Measurements from ENCODE around the gene B4GAT1.
A peak's percentile ranks its signal among the peaks of the same experiment; 100 is the strongest.
"Not testable (repeated sequence)": the region's sequence is repeated elsewhere in the genome, so short reads cannot be mapped to it uniquely, and the experiment has no call there.

B4GAT1 gene

DNA sequence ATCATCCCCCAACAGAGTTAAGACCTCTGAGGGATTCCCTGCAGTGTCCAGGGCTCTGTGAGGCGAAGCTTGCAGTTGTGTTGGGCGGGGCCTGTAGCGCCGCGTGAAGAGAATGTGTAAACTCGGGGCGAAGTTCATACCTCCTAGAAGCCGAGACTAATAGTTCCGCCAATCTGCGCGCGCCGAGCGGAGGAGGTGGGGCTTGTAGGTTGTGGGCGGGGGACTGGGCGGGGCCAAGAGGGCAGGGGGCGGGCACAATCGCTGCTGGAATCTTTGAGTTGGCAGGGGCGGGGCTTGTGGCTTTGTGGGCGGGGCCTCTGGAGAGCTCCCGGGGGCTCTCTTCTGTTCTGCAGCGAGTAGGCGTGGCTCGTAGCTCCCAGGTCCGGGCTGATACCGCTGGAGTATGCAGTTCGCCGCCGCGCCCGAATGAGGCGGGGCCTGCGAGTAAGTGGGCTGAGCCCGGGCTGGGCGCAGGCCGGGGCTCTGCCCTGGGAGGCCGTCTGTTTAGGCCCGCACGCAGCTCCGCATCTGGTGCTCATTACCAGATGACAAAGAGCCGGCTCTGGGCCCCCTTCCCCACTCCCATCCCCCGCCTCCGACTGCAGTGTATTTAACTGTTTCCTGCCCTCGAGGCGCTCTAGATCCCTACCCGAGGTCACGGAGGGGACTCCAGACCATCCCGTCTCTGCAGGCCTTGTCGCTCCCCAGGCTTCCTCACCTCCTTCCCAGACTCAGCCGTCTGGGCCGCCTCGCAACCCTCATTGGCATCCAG, 34.7 kb downstream of the B4GAT1 start:
- peak; percentile 99 for DNase-seq (ENCODE audit: insufficient read length, low spot score)

DNA sequence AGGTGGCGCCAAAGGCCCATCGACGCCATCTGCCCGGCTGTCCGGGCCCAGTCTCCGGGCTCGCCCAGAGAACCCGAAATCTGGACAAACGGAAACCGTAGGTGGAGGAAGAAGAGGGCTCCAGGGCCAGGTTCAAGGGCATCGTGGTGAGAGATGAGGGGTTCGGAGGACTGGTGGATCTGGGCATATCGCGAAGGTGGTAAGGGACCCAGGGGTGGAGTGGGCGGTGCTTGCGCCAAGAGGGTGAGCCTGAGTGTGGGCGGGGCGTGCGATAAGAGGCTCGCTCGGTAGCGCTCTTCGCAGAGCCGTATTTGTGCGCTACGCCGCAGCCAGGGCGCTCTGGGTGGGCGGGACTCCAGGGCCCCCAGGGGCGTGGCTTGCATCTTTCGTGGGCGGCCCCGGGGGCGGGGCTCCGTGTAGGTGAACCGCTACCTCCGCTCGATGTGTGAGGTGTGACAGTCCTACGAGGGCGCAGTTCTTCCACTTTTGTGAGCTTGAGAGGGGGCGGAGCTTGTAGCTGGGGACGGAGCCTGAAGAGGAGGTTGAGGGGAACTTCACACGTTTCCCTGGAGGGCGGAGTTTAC, 35.4 kb downstream of the B4GAT1 start:
- peak; percentile 100 for FAIRE-seq
- peak; percentile 96 for DNase-seq (ENCODE audit: insufficient read length, low spot score)

More for the DNA sequence above, 34.7 kb downstream of the B4GAT1 start:
- FAIRE-seq, result no peak

- DNase-seq (ENCODE audit: insufficient read length, low spot score) (no peak), FAIRE-seq (peak; percentile 76)
Observed at GRCh38 chr11:66311470-66311964, 35.9 kb downstream of the B4GAT1 start.

DNA sequence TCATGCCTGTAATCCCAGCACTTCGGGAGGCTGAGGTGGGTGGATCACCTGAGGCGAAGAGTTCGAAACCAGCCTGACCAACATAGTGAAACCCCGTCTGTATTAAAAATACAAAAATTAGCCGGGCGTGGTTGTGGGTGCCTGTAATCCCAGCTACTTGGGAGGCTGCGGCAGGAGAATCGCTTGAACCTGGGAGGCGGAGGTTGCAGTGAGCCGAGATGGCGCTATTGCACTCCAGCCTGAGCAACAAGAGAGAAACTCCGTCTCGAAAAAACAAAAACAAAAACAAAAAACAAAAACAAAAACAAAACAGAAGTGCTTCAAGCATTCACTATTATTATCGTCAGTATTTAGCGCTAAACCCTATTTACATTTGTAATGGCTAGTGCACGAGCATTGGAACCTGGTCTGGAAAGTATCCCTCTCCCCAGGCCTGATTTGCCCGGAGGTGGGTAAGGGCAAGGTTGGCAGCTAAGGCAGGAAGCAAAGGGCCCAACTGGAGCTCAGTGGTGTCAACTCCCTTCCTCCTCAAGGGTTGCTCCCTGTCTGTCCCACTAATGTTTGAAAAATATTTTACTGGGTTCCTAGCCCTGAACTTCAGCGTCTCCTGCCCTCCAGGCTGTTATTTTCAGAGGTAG, 36.5 kb downstream of the B4GAT1 start:
- FAIRE-seq; DNase-seq (ENCODE audit: insufficient read length, low spot score): not testable (repeated sequence)

GRCh38 chr11:66310324-66310723, 37.1 kb downstream of the B4GAT1 start:
- FAIRE-seq (no peak), DNase-seq (ENCODE audit: insufficient read length, low spot score) (no peak)

- FAIRE-seq (no peak), DNase-seq (ENCODE audit: insufficient read length, low spot score) (no peak)
Observed at GRCh38 chr11:66309475-66309874, 38.0 kb downstream of the B4GAT1 start.

DNA sequence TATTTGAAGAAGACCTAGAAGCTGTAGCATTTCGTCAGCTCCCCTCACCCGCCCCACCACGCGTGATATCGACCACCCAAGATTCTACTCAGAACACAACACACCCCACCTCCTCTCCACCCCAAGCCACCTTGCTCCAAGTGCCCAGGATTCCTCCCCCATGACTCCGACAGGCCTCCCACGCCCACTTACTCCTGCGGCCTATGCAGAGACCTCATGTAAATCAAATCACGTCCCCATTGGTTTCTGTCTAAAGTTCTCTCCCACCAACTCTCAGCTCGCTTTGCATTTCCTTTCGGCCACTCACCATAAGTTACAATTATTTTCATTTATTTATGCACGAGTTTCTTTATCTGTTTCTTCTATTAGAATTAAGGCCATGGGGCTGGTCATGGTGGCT, 44.8 kb downstream of the B4GAT1 start:
- no peak for FAIRE-seq
- no peak for DNase-seq (ENCODE audit: insufficient read length, low spot score)

DNA sequence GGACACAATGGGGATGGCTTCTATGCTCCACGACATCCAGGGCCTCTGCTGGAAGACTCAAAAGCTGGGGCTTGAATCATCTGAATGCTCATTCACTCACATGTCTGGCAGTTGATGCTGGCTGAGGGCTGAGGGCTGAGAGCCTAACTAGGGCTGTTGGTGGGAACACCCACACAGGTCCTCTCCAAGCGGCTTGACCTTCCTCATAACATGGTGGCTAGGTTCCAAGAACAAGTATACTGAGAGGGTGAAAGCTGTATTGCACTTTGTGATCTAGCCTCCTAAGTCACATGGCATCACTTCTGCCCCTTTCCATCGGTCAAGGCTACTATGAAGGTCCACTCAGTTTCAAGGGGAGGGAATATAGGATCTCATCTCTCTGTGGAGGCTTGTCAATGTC, 48.2 kb downstream of the B4GAT1 start:
- FAIRE-seq, result no peak
- DNase-seq (ENCODE audit: insufficient read length, low spot score), result no peak

GRCh38 chr11:66297610-66298009, 49.8 kb downstream of the B4GAT1 start:
- FAIRE-seq, result no peak
- DNase-seq (ENCODE audit: insufficient read length, low spot score), result no peak

All from HTR-8/SVneo (cell line).